Left cardiac atrium (tissue), 4 donors: ENCODE results near the gene TIGD1. TPM values are rescaled to one million over a fixed set of nuclear protein-coding genes. Genes with fewer than 3 reads are reported as not detected.
A peak's percentile ranks its signal among the peaks of the same experiment; 100 is the strongest.
"Not testable (repeated sequence)": the region's sequence is repeated elsewhere in the genome, so short reads cannot be mapped to it uniquely, and the experiment has no call there.

ENCODE experiments used
- ATAC-seq, 2 donors: fragments of 200-7000 bp; cut with Tn5 transposase; one replicate each; pipeline ENCODE4 v1.9.1; 2020; ENCODE audit warnings: mild to moderate bottlenecking in 2 of 2, moderate library complexity in 2 of 2
- DNase-seq: peaks from one replicate; pipeline ENCODE4 v3.0.0-alpha.2; 2020
- intact Hi-C, 2 donors: fragments of 100-400 bp; cut with DNase I; formaldehyde crosslinking; loops; one replicate each; pipeline versions ENCODE4 v1.14.1 to v1.15.1; 2022 to 2023
- total RNA-seq, 2 donors: library from RNA; stranded (reverse); fragmentation: NEBNext Ultra II Directional; extraction: Animal tissue kit (Norgen Biotek cat#: 25700); gene quantifications; one replicate each; pipeline ENCODE4 v1.2.1, GENCODE V29; 2021
- donor health status: DM: no; HTN: yes; CAD: no.
- donor health status: DM: no; HTN: yes; CAD: no; lungs with severe emphysema.
- donor health status: DM: yes; HTN: yes; CAD: no.
- donor health status: Dilated cardiomyopathy.

The TIGD1 gene
- total RNA-seq, 2 donors from 2014 or later, result 2.0 to 2.8 TPM

DNA sequence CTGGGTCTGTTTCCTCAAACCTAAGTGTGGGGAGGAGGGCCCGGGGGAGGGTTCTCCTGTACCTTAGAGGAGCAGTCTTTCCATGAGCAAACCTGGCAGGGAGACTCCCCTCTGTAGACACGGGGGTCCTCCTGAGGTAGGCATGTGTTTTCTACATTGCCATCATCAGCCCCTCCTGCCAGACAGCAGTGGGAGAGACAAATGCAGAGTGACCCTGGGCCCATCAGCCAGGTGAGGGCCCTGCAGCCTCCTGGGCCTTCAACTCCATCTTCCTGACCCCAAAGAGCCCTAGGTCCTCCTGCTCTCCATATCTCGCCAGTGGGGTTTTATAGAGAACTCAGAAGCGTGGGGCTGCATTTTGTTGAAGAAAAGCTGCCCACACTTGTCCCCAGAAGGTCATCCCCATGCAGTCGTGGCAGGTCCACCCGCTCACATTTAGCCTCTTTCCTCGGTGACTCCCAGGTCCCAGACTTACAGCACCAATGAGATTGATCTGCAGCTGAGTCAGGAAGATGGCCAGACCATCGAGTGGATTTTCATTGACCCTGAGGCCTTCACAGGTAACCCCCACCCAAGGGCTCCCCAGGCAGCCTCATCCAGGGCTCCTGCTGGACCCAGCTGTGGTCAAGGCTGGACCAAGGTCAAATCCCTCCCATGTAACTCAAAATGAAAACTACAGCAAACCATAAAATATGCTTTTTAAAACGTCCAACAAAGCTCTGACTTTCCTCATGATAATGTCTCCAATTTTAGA is 8.2 kb downstream of the TIGD1 start:
- no peak for DNase-seq

DNA sequence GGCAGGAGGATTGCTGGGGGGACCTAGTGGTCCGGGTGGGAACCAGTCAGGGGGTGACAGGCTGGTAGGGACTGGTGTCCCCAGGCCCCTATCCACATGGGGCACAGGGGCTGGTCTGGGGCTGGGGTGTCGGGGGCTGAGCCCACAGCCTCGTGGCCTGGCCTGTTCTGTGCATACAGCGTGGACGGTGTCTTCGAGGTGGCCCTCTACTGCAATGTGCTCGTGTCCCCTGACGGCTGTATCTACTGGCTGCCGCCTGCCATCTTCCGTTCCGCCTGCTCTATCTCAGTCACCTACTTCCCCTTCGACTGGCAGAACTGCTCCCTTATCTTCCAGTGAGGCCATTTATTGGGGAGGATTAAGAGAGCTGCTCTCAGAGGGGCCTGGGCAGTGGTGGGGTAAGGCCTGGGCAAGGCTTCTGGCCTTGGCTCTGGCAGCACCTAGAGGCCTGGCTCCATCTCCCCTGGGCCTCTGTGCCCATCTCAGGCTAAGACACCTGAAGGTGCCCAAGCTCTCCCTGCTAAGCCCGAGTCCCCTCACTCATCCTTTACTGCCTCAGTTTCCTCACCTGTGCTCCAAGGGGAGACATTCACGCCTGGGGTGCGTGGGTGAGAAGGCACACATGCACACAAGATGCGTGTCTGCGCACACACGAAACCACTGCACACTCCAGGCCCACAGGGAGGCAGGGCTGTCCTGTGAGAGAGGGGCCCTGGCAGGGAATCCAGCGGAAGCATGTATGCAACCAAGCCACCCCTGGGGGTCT is 9.0 kb downstream of the TIGD1 start:
- intact Hi-C loops, result no loop called here

More for the DNA sequence above, 8.2 kb downstream of the TIGD1 start:
- intact Hi-C loops, result no loop called here
- no peak for ATAC-seq

DNA sequence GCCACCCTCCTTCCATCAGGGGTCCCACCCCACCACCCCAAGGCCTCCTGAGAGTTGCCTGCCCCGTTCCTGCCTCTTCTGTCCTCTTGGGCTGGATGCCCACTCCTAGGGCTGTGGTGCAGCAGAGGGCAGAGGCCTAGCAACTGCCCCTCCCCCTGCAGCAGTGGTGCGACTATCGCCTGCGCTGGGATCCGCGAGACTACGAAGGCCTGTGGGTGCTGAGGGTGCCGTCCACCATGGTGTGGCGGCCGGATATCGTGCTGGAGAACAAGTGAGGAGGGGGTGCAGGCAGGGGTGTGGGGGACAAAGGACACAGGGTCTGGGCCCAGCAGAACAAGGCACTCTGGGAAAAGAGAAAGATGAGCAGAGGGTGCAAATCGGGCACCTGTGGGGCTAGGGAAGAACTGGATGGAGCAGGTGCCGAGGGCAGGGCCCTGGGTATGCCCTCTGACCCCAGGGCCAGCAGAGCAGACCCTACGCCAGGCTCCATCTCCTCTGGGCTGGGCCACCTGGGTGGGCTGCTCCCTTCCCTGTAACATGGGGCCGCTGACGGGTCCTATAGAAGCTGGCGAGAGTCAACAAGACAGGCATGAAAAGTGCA is 9.8 kb downstream of the TIGD1 start:
- ATAC-seq (no peak), DNase-seq (no peak)
- intact Hi-C loops, result no loop called here

More for the DNA sequence above, 9.0 kb downstream of the TIGD1 start:
- no peak for DNase-seq
- peak in 1 of 2 donors; percentile 12 for ATAC-seq

DNA sequence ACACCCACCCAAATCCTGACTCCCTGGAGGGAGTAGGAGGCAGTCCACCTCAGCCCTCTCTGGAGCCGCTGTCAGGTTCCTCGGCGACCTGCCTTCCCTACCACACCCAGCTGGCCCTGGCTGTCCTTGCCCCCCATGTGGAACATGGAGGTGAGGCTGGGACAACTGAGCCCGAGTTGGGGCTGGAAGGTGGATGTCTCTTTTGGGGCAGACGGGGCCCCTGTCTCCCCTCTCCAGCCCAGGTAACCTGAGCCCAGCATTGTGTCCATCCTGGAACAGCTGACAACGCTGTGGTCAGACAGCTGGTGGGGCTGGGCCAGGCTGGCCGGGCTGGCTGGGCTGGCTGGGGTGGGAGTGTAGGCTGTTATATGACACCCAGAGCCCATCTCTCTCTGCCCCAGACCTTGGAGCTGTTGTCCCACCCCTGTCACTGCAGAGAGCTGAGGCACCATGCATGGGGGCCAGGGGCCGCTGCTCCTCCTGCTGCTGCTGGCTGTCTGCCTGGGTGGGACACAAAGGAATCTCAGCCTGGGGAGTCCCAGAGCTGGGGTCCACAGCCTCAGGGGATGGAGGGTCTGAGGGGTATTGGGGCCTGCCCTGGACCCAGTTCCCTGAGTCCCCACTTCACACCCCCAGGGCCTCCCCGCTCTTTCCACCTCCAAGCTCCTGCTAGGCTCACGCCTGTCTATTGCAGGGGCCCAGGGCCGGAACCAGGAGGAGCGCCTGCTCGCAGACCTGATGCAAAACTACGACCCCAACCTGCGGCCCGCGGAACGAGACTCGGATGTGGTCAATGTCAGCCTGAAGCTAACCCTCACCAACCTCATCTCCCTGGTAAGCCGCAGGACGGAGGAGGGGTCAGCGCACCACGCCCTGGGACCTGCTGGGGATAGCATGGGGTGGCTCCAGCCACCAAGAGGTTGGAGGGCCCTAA is 10.8 kb downstream of the TIGD1 start, which contains the start of gene CHRNG:
Gene CHRNG, plus strand, starts transcription at position 395 of the 934 bp plus-strand sequence. Its CDS starts 56 bp downstream, at position 451.
- ATAC-seq (no peak), DNase-seq (no peak)
- intact Hi-C loops, result no loop called here

DNA sequence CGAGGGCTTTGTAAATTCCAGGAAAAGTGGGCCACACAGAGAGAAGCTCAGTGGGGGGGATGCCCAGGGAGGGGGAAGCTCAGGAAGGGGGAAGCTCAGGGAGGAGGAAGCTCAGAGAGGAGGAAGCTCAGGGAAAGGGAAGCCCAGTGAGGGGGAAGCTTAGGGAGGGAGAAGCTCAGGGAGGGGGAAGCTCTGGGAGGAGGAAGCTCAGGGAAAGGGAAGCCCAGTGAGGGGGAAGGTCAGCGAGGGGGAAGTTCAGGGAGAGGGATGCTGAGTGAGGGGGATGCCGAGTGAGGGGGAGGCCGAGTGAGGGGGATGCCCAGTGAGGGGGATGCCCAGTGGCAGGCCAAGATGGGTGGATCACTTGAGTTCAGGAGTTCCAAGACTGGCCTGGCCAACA is 11.7 kb downstream of the TIGD1 start:
- ATAC-seq (peak in 1 of 2 donors; percentile 34), DNase-seq (no peak)
- intact Hi-C loops, result no loop called here

DNA sequence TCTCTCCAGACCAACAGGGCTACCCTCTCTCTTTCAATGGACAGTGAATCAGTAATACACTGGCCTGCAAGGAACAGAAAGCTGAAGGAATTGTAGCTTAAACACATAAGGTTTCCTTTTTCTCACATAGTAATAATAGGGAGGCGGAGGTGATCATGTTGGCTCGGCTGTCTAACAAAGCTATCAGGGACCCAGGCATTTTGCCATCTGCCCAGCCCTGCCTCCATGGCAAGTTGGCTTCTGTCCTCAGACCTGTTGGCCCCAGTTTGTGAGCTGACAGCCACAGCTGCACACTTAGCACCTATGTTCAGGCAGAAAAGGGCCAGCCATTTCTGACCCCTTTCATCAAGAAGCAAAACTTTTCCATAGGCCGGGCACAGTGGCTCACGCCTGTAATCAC is 12.9 kb downstream of the TIGD1 start:
- no peak for DNase-seq
- intact Hi-C loops, result no loop called here
- ATAC-seq, result peak; percentile 13 to 56

DNA sequence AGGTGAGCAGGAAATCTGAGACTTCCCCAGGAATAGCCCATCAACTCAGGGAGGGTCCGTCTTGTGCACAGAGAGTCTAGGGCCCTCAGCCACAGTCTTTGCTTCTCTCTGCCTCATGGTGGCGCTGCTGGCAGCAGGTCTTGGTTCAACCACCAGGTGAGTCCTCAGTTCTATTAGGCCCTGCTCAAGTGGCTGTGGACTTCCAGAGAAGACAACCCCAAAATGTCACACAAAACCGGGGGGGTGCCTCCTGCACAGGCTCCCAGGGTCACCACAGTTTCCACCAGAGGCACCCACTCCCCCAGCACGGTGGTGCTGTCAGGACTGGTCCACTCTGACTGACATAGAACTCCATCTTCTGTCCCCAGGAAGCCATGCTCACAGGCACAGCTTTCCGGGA is 13.3 kb downstream of the TIGD1 start:
- intact Hi-C loops, result no loop called here
- ATAC-seq (no peak), DNase-seq (no peak)

DNA sequence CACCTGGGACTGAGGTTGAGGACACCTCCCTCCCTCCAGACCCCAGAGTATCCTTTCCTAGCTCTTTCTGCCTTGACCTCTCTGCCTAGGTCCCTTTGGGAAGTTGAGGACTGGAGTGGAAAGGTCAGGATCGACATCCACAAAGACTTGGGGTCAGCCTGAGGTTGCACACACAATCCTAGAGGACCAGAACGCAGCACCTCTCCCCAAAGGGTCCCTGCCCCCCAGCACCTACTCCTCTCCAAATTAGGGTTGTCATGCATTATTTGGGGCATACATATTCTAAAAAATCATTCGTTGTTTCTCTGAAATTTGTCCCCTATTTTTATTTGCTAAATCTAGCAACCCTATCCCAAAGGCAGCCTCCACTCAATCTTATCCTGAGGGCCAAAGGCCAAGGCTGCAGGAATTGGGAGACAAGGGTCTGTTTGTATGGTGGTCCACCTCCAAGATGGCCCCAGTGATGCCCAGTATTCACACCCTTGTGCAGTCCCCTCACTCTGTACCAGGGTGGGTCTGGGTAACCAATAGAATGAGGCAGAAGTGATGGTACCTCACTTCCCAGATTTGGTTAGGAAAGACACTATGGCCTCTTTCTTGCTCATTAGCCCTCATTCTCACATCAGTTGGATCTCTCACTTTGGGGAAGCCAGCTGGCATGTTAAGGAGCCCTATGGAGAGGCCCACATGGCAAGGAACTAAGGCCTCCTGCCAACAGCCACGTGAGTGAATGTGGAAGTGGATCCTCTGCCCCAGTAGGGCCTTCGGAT is 14.4 kb downstream of the TIGD1 start:
- DNase-seq, result no peak
- ATAC-seq, result no peak
- intact Hi-C loops, result no loop called here

DNA sequence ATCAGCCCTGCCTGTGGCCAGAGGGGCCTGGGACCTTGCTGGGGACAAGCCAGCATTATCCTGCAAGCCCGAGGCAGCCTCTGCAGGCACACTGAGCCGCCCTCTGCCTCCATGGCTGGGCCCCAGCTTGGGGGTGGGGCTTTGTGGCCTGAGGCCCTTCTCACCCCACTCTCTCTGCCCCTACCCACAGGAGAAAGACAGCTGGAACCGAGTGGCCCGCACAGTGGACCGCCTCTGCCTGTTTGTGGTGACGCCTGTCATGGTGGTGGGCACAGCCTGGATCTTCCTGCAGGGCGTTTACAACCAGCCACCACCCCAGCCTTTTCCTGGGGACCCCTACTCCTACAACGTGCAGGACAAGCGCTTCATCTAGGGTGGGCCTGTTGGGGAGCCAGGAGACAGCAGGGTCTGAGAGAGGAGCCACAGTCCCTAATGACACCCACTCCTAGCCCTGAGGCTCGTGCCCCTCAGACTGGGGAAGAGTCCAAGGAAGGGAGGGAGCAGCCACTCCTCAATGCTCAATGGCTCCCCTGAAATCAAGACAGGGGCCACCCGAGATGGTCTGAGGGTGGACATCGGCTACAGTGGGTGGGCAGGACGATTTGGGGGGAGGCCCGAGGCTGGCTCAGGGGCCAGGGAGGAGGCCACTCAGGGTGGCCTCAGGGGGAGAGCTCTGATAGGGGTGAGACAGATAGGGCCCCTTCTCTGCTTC is 15.3 kb downstream of the TIGD1 start:
- no peak for DNase-seq
- ATAC-seq, result no peak
- intact Hi-C loops, result no loop called here

DNA sequence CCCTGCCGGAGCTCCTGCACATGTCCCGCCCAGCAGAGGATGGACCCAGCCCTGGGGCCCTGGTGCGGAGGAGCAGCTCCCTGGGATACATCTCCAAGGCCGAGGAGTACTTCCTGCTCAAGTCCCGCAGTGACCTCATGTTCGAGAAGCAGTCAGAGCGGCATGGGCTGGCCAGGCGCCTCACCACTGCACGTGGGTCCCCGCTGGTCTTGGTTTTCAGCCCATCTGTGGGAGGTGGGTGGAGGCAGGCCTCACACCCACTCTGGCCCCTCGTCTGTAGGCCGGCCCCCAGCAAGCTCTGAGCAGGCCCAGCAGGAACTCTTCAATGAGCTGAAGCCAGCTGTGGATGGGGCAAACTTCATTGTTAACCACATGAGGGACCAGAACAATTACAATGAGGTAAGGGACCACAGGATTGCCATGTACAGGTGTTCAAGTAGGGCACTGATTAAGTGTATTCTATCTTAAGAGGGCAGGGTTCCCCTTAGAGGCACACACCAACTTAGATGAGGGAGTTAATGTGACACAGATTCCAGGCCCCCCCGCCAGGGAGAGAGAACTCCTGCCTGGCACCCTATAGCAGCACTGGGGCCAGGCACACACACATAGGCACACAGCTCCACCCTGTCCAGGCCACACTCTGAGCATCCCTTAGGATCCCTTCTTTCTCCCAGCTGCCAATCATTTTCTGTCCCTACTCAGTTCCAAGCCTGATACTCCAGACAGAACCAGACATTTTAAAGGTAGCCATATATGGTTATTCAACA is 16.2 kb downstream of the TIGD1 start:
- intact Hi-C loops, result no loop called here
- no peak for ATAC-seq
- DNase-seq, result no peak

DNA sequence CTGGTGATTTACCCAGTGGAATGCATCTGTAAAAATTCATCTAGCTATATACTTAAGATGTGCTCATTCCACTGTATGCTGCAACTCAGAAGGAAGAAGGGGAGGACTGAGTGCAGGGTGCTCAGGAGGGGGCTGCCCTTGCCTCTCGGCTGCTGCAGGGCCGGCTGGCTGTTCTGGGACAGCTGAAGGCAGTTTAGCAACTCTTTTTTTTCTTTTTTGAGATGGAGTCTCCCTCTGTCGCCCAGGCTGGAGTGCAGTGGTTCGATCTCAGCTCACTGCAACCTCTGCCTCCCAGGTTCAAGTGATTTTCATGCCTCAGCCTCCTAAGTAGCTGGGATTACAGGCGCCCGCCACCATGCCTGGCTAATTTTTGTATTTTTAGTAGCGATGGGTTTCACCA is 17.5 kb downstream of the TIGD1 start:
- ATAC-seq, result peak in 1 of 2 donors; percentile 3
- DNase-seq, intact Hi-C loops: not testable (repeated sequence)

DNA sequence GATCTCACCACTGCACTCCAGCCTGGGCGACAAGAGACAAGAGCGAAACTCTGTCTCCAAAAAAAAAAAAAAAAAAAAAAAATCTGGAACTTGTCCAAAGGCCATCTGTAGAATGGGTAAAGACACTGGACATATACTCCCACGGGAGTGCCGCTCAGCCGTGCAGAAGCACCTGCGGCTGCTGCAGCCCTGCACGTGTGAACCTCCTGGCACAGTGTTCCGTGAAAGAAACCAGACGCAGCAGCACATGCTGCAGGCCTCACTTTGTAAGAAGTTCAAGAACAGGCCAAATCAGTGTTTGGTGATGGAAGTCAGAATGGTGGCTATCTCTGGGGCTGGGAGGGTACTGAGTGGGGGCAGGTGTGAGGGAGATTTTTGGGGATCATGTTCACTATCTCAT is 17.9 kb downstream of the TIGD1 start:
- ATAC-seq (peak; percentile 32 to 73), DNase-seq (no peak)
- intact Hi-C loops, result no loop called here

DNA sequence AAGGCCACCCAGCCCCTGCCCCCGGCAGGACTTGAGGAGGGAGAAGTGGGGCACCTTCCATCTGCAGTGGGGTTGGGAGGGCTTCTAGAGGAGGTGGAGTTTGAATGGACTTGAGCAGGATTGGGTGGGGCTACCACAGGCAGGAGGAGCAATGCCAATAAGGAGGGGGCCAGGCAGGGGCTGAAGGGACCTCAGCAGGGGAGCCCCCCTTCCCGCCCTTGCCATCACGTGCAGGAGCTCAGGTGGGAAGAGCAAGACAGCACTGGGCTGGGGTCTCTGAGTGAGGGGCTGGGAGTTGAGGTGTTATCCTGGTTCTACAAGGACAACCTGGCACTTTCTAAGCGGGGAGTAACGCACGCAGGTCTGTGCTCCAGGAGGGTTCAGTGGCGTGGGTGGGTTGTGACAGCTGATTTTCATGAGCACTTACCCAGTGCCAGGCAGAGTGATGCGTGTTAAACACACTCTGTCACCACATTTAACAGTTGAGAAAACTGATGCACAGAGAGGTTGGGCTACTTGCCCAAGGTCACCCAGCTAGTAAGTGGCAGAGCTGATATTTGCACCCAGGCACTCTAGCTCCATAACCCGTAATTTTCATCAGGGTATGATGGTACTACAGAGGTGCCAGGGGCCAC is 19.6 kb downstream of the TIGD1 start:
- DNase-seq (no peak), ATAC-seq (no peak)
- intact Hi-C loops, result no loop called here

DNA sequence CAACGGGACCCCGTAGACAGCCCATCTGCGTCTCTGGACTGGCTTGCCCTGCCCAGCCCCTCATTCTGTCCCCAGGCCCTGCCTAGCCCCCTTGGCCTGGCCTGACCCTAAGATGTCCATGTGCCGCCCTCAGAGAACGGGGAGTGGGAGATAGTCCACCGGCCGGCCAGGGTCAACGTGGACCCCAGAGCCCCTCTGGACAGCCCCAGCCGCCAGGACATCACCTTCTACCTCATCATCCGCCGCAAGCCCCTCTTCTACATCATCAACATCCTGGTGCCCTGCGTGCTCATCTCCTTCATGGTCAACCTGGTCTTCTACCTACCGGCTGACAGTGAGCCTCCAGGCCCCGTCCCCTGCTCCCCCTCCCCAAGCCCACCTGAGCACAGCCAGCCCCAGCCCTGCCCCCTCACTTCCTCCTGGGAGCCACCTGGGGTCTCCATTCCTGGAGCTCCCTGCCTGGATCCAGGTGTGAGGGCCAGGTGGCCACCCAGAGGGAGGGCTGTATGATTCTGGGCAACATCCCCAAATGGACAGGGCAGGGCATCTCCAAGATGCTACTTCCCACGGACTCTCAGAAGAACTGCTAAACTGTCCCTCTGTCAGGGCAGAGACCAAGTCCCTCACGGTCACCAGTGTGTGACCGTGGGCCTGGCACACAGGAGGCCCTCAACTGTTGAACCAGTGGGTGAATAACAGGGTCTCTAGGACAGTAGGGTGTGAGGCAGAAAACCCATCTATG is 20.4 kb downstream of the TIGD1 start:
- ATAC-seq (no peak), DNase-seq (no peak)
- intact Hi-C loops, result loop anchor here in 1 of 2 donors (10.0 kb wide), 1 partner anchor 625 kb away; no protein-coding TSS in a partner anchor

DNA sequence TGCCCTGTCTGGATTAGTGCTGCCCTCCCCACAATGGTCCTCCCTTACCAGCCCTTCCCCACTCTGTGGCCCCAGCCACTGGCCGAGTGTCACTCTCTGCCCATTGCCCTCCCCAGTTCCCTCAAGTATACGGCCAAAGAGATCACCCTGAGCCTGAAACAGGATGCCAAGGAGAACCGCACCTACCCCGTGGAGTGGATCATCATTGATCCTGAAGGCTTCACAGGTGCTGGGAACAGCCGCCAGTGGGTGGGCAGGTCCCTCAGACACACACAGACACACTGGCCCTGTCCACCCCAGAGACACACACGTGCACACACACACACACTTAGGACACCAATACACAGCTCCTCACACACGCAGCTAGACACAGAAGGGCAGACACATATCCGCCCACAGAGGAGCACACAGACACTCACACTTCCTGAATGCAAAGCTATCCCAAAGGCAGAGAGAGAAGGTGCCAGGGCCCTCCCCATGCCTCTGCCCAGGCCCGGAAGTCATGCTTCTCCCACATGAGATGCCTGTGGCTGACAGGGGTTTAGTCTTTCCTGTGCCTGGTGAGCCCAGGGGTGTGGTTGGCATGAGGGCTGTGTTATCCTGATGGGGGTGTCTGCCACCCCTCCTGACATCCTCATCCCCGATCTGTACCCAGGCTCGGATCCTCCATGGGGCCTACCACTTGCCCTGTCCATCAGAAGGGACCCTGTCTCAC is 21.5 kb downstream of the TIGD1 start:
- ATAC-seq, result no peak
- DNase-seq, result peak; percentile 18
- intact Hi-C loops, result loop anchor here in 1 of 2 donors (10.0 kb wide), 1 partner anchor 624 kb away; no protein-coding TSS in a partner anchor
